ENCODE data around the gene NFKB1. TPM values are rescaled to one million over a fixed set of nuclear protein-coding genes. Genes with fewer than 3 reads are reported as not detected.

NFKB1 gene
- total RNA-seq: 100 to 1,000 TPM; 144 to 235 (median 163) TPM
- 58.1 TPM for total RNA-seq (2013)

GRCh38 chr4:102500696-102501446, at the start of gene NFKB1:
Gene NFKB1, plus strand, starts transcription at chr4:102501359. Its CDS starts 24,160 bp downstream, at chr4:102525519.
- Mint-ChIP-seq H3K9me3 (no peaks in the 10 kb centered on the region), H3K4me1 (peaks cover 36 to 41% of the 10 kb centered on the region in 2 donors), H3K36me3 (no peaks in the 10 kb centered on the region), H3K4me3 (peak within 1 kb of the TSS; percentile 96), H3K27me3 (ENCODE audit: low read depth in 2 of 2) (peaks cover 0 to 7% of the 10 kb centered on the region in 2 donors), H3K27ac (peak within 1 kb of the TSS; percentile 97)
- H3K36me3 ChIP-seq (ENCODE audit: control insufficient read depth, insufficient read depth, low read length): no peaks in the 10 kb centered on the region
- H3K4me1 ChIP-seq (ENCODE audit: control insufficient read depth, insufficient read depth, low read length): peaks cover 11% of the 10 kb centered on the region
- no peaks in the 10 kb centered on the region for H3K9me3 ChIP-seq (ENCODE audit: control insufficient read depth, insufficient read depth, low read length)
- intact Hi-C loops (cut with micrococcal nuclease): loop anchor here (1.0 to 5.0 kb wide), 4 partner anchors 17 to 326 kb away; partner anchors contain the start of genes SLC39A8 and UBE2D3
- peak within 1 kb of the TSS; percentile 95 for H3K4me3 ChIP-seq (ENCODE audit: low read length)
- no peaks in the 10 kb centered on the region for H3K27me3 ChIP-seq (ENCODE audit: control insufficient read depth, insufficient read depth, low read length)
- DNase-seq (peak; percentile 84 to 96), ATAC-seq (peak; percentile 71 to 86 (median 78))
- under 1% methylated on average over 63 of the region's 63 CpGs for WGBS (ENCODE audit: insufficient coverage)
- peak within 1 kb of the TSS; percentile 99 for H3K27ac ChIP-seq (ENCODE audit: low read length)
- no peak for TF ChIP-seq CTCF (IDR thresholded peaks at IDR 0.05)

- intact Hi-C loops (cut with micrococcal nuclease): no loop called here
Measured at GRCh38 chr4:102452854-102453253, 48.3 kb upstream of the NFKB1 start.

GRCh38 chr4:102453827-102454226, 47.3 kb upstream of the NFKB1 start:
- Histone ChIP-seq H3K4me3 (ENCODE audit: low read length) (no peak overlapping the region), H3K36me3 (ENCODE audit: control insufficient read depth, insufficient read depth, low read length) (no peaks in the 10 kb centered on the region), H3K4me1 (ENCODE audit: control insufficient read depth, insufficient read depth, low read length) (no peaks in the 10 kb centered on the region), H3K27ac (ENCODE audit: low read length) (no peak overlapping the region), H3K9me3 (ENCODE audit: control insufficient read depth, insufficient read depth, low read length) (no peaks in the 10 kb centered on the region), H3K27me3 (ENCODE audit: control insufficient read depth, insufficient read depth, low read length) (no peaks in the 10 kb centered on the region)
- 88% methylated on average over 3 of the region's 3 CpGs for WGBS (ENCODE audit: insufficient coverage)
- Mint-ChIP-seq H3K36me3 (no peaks in the 10 kb centered on the region), H3K4me3 (no peak overlapping the region), H3K27me3 (ENCODE audit: low read depth in 2 of 2) (peaks cover 0 to 23% of the 10 kb centered on the region in 2 donors), H3K9me3 (no peaks in the 10 kb centered on the region), H3K27ac (no peak overlapping the region), H3K4me1 (no peaks in the 10 kb centered on the region)
- no peak for DNase-seq
- intact Hi-C loops (cut with micrococcal nuclease): no loop called here
- ATAC-seq: no peak
- no peak for TF ChIP-seq CTCF (IDR thresholded peaks at IDR 0.05)

More at GRCh38 chr4:102452854-102453253, 48.3 kb upstream of the NFKB1 start:
- no peaks in the 10 kb centered on the region for H3K36me3 Mint-ChIP-seq
- no peak overlapping the region for H3K27ac ChIP-seq (ENCODE audit: low read length)
- no peaks in the 10 kb centered on the region for H3K36me3 ChIP-seq (ENCODE audit: control insufficient read depth, insufficient read depth, low read length)
- H3K9me3 ChIP-seq (ENCODE audit: control insufficient read depth, insufficient read depth, low read length): no peaks in the 10 kb centered on the region
- DNase-seq: no peak
- peaks cover 0 to 13% of the 10 kb centered on the region in 2 donors for H3K27me3 Mint-ChIP-seq (ENCODE audit: low read depth in 2 of 2)
- H3K4me1 ChIP-seq (ENCODE audit: control insufficient read depth, insufficient read depth, low read length): no peaks in the 10 kb centered on the region
- H3K27ac Mint-ChIP-seq: no peak overlapping the region
- no peaks in the 10 kb centered on the region for H3K9me3 Mint-ChIP-seq
- H3K4me3 ChIP-seq (ENCODE audit: low read length): no peak overlapping the region
- H3K4me1 Mint-ChIP-seq: no peaks in the 10 kb centered on the region
- ATAC-seq: no peak
- H3K27me3 ChIP-seq (ENCODE audit: control insufficient read depth, insufficient read depth, low read length): no peaks in the 10 kb centered on the region
- H3K4me3 Mint-ChIP-seq: no peak overlapping the region
- 94% methylated on average over 1 of the region's 1 CpG for WGBS (ENCODE audit: insufficient coverage)
- no peak for TF ChIP-seq CTCF (IDR thresholded peaks at IDR 0.05)

All from natural killer cell (primary cell).